ENCODE results near the gene NLRX1. TPM values are rescaled to one million over a fixed set of nuclear protein-coding genes. Genes with fewer than 3 reads are reported as not detected.

The NLRX1 gene
- total RNA-seq, 4 donors from 2014 or later, result 16.0 to 27.7 (median 20.5) TPM

DNA sequence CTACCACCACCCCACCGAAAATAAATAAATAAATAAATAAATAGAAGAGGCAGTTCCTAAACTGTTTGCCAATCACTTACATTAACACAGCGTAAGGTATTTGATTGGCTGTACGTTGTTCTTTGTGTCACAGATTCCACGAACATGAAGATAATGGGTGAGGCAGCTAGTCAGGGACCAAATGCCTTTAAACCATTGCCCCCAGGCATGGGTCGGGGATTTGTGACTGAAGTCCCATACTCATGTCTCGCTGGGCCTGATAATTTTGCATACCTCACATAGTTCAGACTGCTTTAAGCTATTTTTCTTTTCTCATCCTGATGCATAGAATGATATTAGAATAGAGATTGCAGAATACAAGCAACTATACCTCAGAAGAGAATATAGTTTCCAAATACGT is 34.0 kb downstream of the NLRX1 start:
- Histone ChIP-seq H3K27ac (no peak overlapping the region), H3K36me3 (no peaks in the 10 kb centered on the region), H3K4me3 (no peak overlapping the region), H3K9me3 (no peaks in the 10 kb centered on the region), H3K4me1 (peaks cover 0 to 14% (median 6%) of the 10 kb centered on the region in 4 donors), H3K27me3 (no peaks in the 10 kb centered on the region)
- WGBS, 2 donors, result 83 to 85% methylated on average over 7 of the region's 7 CpGs
- no peak for TF ChIP-seq EP300 (IDR thresholded peaks at IDR 0.05)
- no peak for TF ChIP-seq CTCF (IDR thresholded peaks at IDR 0.05)
- no peak for TF ChIP-seq POLR2A (IDR thresholded peaks at IDR 0.05)
- DNase-seq (ENCODE audit: low spot score in 2 of 2), result no peak

DNA sequence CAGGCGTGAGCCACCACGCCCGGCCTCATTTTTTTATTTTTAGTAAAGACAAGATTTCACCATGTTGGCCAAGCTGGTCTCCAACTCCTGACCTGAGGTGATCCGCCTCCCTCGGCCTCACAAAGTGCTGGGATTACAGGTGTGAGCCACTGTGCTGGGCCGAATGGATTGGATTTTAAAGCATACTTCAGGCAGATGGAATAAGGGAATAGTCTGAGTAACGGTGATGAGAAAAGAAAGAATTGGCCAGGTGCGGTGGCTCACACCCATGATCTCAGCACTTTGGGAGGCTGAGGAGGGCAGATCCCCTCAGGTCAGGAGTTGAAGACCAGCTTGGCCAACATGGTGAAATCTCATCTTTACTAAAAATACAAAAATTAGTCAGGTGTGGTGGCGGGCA is 35.5 kb downstream of the NLRX1 start:
- H3K4me1 ChIP-seq, result peaks cover 0 to 28% (median 11%) of the 10 kb centered on the region in 4 donors
- H3K36me3 ChIP-seq, result no peaks in the 10 kb centered on the region
- no peak for DNase-seq (ENCODE audit: low spot score in 2 of 2)
- 92 to 95% methylated on average over 9 of the region's 9 CpGs for WGBS, 2 donors
- no peak overlapping the region for H3K27ac ChIP-seq
- no peak for TF ChIP-seq EP300 (IDR thresholded peaks at IDR 0.05)
- no peak for TF ChIP-seq CTCF (IDR thresholded peaks at IDR 0.05)
- TF ChIP-seq POLR2A (IDR thresholded peaks at IDR 0.05), result no peak
- no peaks in the 10 kb centered on the region for H3K27me3 ChIP-seq
- no peaks in the 10 kb centered on the region for H3K9me3 ChIP-seq
- H3K4me3 ChIP-seq, result no peak overlapping the region

GRCh38 chr11:119205080-119205479 is 36.6 kb downstream of the NLRX1 start:
- Histone ChIP-seq H3K4me3 (peak overlapping the region; percentile 91 to 98 (median 96)), H3K27ac (peak overlapping the region in 3 of 4 donors; percentile 93 to 98 (median 97)), H3K27me3 (no peaks in the 10 kb centered on the region), H3K9me3 (no peaks in the 10 kb centered on the region), H3K4me1 (peaks cover 0 to 38% (median 11%) of the 10 kb centered on the region in 4 donors), H3K36me3 (no peaks in the 10 kb centered on the region)
- DNase-seq (ENCODE audit: low spot score in 2 of 2), result no peak
- no peak for TF ChIP-seq EP300 (IDR thresholded peaks at IDR 0.05)
- TF ChIP-seq POLR2A (IDR thresholded peaks at IDR 0.05), result no peak
- TF ChIP-seq CTCF (IDR thresholded peaks at IDR 0.05), result no peak
- 48% methylated on average over 10 of the region's 10 CpGs for WGBS, 2 donors

GRCh38 chr11:119205574-119206510 is 37.3 kb downstream of the NLRX1 start, which contains the start of gene CBL:
CBL (plus strand) TSS chr11:119206339; CDS start chr11:119206418, 79 bp downstream.
- H3K36me3 ChIP-seq, result no peaks in the 10 kb centered on the region
- H3K27me3 ChIP-seq, result no peaks in the 10 kb centered on the region
- H3K4me1 ChIP-seq, result peaks cover 0 to 40% (median 11%) of the 10 kb centered on the region in 4 donors
- H3K4me3 ChIP-seq, result peak within 1 kb of the TSS; percentile 91 to 98 (median 96)
- peak within 1 kb of the TSS; percentile 89 to 98 (median 95) for H3K27ac ChIP-seq
- TF ChIP-seq EP300 (IDR thresholded peaks at IDR 0.05) (peak; percentile 32 to 36), CTCF (IDR thresholded peaks at IDR 0.05) (peak; percentile 88 to 99 (median 97)), POLR2A (IDR thresholded peaks at IDR 0.05) (peak; percentile 17 to 68)
- H3K9me3 ChIP-seq, result no peaks in the 10 kb centered on the region
- WGBS, 2 donors, result 0% methylated on average over 24 to 44 of the region's 88 CpGs
- DNase-seq (ENCODE audit: low spot score in 2 of 2), result peak; percentile 93 to 98
